Measurements from ENCODE around the gene ZNF774.

GRCh38 chr15:90362936-90363212 lies 10.8 kb downstream of the ZNF774 start:
- TF ChIP-seq RAD21 (IDR thresholded peaks at IDR 0.05; ENCODE audit: low read depth) (no peak), REST (IDR thresholded peaks at IDR 0.05; ENCODE audit: low read depth) (no peak), ATF3 (IDR thresholded peaks at IDR 0.05) (no peak), CTCF (IDR thresholded peaks at IDR 0.05 in 2 of 3, conservative IDR thresholded peaks at IDR 0.05 in 1 of 3; ENCODE audit: borderline replicate concordance in 1 of 3, insufficient read depth in 1 of 3, low read depth in 2 of 3, low read length in 2 of 3) (no peak), EZH2phosphoT487 (IDR thresholded peaks at IDR 0.05; ENCODE audit: borderline replicate concordance) (no peak), POLR2AphosphoS5 (IDR thresholded peaks at IDR 0.05; ENCODE audit: low read depth, low read length) (no peak), POLR2A (IDR thresholded peaks at IDR 0.05; ENCODE audit: borderline replicate concordance, extremely low read depth, insufficient read depth, insufficient read length) (no peak), CEBPB (IDR thresholded peaks at IDR 0.05; ENCODE audit: low read depth) (no peak), EZH2 (IDR thresholded peaks at IDR 0.05) (no peak), SIN3A (IDR thresholded peaks at IDR 0.05; ENCODE audit: low read depth) (no peak), TCF7L2 (IDR thresholded peaks at IDR 0.05; ENCODE audit: borderline replicate concordance, extremely low read depth, insufficient read depth, insufficient read length) (no peak), FOSL1 (IDR thresholded peaks at IDR 0.05; ENCODE audit: low read depth) (no peak), ELF1 (IDR thresholded peaks at IDR 0.05; ENCODE audit: borderline replicate concordance, low read depth) (no peak)
